DOHH2 (cell line): ENCODE measurements around the gene MICAL2.

ENCODE experiments used
- H3F3A ChIP-seq: fragments of 200-600 bp; sonication (generic), shearing (Covaris generic); 2 replicates; pipeline ENCODE4 v1.6.0; 2016; ENCODE audit warnings: antibody characterized with exemption, mild to moderate bottlenecking; ENCODE audit not compliant: control insufficient read depth, insufficient read depth
- H3K27ac ChIP-seq: fragments of 200-600 bp; sonication (generic); 2 replicates; pipeline ENCODE4 v1.5.1; 2014; ENCODE audit warnings: low read depth, mild to moderate bottlenecking, low read length, moderate library complexity
- H3K27me3 ChIP-seq: fragments of 200-600 bp; sonication (generic); 2 replicates; pipeline ENCODE4 v1.6.1; 2014; ENCODE audit warnings: mild to moderate bottlenecking, low read length, mixed read lengths; ENCODE audit not compliant: control insufficient read depth
- H3K36me3 ChIP-seq: fragments of 200-600 bp; sonication (generic); 2 replicates; pipeline ENCODE4 v1.6.1; 2014; ENCODE audit warnings: mild to moderate bottlenecking, low read length, moderate library complexity, mixed read lengths; ENCODE audit not compliant: control insufficient read depth
- H3K4me1 ChIP-seq: fragments of 200-600 bp; sonication (generic); 2 replicates; pipeline ENCODE4 v1.6.1; 2014; ENCODE audit warnings: mild to moderate bottlenecking, low read length, mixed read lengths; ENCODE audit not compliant: control insufficient read depth
- H3K4me2 ChIP-seq: fragments of 200-600 bp; sonication (generic); 2 replicates; pipeline ENCODE4 v1.6.0; 2014; ENCODE audit warnings: mild to moderate bottlenecking, low read length, moderate library complexity
- H3K4me3 ChIP-seq: fragments of 200-600 bp; sonication (generic); 2 replicates; pipeline ENCODE4 v1.5.1; 2014; ENCODE audit warnings: mild to moderate bottlenecking, low read length, mixed read lengths
- H3K79me2 ChIP-seq: fragments of 200-600 bp; sonication (generic); 2 replicates; pipeline ENCODE4 v1.6.1; 2014; ENCODE audit warnings: mild to moderate bottlenecking, low read length, mixed read lengths; ENCODE audit not compliant: control insufficient read depth
- H3K9me2 ChIP-seq: fragments of 200-600 bp; sonication (generic); replicated peaks from 2 replicates; pipeline ENCODE4 v1.6.1; 2014; ENCODE audit warnings: mild to moderate bottlenecking, low read length, mixed read lengths; ENCODE audit not compliant: control insufficient read depth
- H3K9me3 ChIP-seq: fragments of 200-600 bp; sonication (generic); 2 replicates; pipeline ENCODE4 v1.6.1; 2014; ENCODE audit warnings: antibody characterized with exemption, low read length, mixed read lengths; ENCODE audit not compliant: control insufficient read depth, insufficient read depth
- H4K20me1 ChIP-seq: fragments of 200-600 bp; sonication (generic); 2 replicates; pipeline ENCODE4 v1.6.0; 2014; ENCODE audit warnings: low read depth, mild to moderate bottlenecking, antibody characterized with exemption, low read length, moderate library complexity; ENCODE audit not compliant: control insufficient read depth, insufficient read depth
- EZH2phosphoT487 ChIP-seq: fragments of 200-600 bp; sonication (generic); IDR thresholded peaks from 2 replicates; pipeline ENCODE4 v1.6.1; 2017; ENCODE audit warnings: borderline replicate concordance, mild to moderate bottlenecking, antibody characterized with exemption, low read length, moderate library complexity, mixed read lengths
- TF ChIP-seq, protein P1 (sequence below): fragments of 200-600 bp; sonication (generic); IDR thresholded peaks from one replicate; pipeline ENCODE4 v1.5.1; 2014; ENCODE audit warnings: antibody characterized with exemption, mild to moderate bottlenecking, low read depth, low read length; ENCODE audit not compliant: poor library complexity, severe bottlenecking

Gene MICAL2

DNA sequence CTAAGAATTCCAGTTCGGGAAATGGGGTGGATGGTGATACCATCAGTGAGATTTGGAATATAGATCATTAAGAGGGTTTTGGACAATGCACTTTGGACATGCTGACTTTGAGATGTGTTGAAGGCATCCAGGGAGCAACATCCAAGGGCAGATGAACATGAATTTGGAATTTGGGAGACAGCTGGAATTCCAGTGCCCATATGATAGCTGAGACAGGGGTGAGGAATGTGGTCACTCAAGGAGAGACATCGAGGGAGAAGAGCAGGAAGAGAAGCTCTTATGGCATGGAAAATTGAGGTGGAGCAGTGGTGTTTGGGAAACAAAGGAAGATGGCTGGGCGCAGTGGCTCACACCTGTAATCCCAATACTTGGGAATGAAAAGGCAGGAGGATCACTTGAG, 11.8 kb upstream of the MICAL2 start:
- Histone ChIP-seq H3K4me3 (no peak overlapping the region), H3K4me2 (no peak overlapping the region), H3K9me2 (no peaks in the 10 kb centered on the region), H3K79me2 (no peaks in the 10 kb centered on the region), H3F3A (no peaks in the 10 kb centered on the region), H3K27ac (no peak overlapping the region), H3K9me3 (no peaks in the 10 kb centered on the region), H3K36me3 (no peaks in the 10 kb centered on the region), H3K4me1 (no peaks in the 10 kb centered on the region), H3K27me3 (no peaks in the 10 kb centered on the region; the same call in 1 of the 2 replicates), H4K20me1 (no peaks in the 10 kb centered on the region)
- TF ChIP-seq, protein P1, sequence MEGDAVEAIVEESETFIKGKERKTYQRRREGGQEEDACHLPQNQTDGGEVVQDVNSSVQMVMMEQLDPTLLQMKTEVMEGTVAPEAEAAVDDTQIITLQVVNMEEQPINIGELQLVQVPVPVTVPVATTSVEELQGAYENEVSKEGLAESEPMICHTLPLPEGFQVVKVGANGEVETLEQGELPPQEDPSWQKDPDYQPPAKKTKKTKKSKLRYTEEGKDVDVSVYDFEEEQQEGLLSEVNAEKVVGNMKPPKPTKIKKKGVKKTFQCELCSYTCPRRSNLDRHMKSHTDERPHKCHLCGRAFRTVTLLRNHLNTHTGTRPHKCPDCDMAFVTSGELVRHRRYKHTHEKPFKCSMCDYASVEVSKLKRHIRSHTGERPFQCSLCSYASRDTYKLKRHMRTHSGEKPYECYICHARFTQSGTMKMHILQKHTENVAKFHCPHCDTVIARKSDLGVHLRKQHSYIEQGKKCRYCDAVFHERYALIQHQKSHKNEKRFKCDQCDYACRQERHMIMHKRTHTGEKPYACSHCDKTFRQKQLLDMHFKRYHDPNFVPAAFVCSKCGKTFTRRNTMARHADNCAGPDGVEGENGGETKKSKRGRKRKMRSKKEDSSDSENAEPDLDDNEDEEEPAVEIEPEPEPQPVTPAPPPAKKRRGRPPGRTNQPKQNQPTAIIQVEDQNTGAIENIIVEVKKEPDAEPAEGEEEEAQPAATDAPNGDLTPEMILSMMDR = no peak
- TF ChIP-seq EZH2phosphoT487 = no peak

DNA sequence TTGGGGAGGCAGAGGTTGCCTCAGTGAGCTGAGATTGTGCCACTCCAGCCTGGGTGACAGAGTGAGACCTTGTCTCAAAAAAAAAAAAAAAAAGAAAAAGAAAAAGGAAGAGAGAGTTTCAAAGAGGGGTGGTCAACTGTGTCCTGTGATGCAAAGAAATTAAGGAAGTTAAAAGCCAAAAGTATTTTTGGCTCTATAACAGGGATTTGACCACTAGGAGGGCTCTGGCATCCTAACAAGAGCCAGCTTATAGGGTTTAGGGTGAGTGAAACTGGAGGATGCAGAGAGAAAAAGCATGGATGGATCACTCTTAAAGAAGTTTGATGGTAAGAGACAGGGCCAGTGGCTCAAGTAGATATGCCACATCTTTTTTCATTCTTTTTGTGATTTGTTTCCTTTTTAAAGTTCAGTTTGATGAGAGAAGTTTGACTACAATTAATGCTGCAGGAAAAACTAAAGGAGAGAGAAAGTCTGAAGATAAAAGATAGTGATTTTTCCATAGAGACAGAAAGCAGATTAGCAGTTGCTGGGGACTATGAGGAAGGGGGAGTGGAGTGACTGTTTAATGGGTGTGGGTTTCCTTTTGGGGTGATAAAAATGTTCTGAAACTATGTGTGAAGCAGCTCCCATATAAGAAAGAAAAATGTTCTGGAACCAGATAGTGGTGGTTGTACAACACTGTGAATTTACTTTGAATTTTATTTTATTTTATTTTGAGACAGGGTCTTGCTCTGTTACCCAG, 11.1 kb upstream of the MICAL2 start:
- Histone ChIP-seq H3K4me3 (no peak overlapping the region), H3K27me3 (no peaks in the 10 kb centered on the region; the same call in 1 of the 2 replicates), H3K36me3 (no peaks in the 10 kb centered on the region), H3K9me2 (no peaks in the 10 kb centered on the region), H3K4me1 (no peaks in the 10 kb centered on the region), H3K4me2 (no peak overlapping the region), H3K27ac (no peak overlapping the region), H4K20me1 (no peaks in the 10 kb centered on the region), H3K79me2 (no peaks in the 10 kb centered on the region), H3K9me3 (no peaks in the 10 kb centered on the region), H3F3A (no peaks in the 10 kb centered on the region)
- TF ChIP-seq, protein P1 = no peak
- TF ChIP-seq EZH2phosphoT487 = no peak

DNA sequence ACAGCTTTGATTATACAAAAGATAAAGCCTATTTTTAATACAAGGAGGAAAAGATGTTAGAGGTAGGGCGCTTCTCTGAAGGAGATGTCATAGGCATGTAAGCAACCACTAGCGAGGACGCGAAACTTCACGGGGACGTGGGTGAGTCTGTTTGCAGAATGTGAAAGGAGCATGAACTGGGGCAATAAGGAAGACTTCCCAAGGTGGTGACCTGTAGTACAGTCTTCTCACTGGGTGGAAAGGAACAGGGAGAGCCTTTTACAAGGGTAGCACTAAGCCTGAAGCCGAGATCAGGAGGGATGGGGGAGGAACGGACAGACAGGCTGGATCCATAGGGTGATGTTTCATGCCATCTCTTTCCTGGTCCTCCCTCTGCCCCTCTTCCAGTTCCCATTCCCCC, 10.0 kb upstream of the MICAL2 start:
- no peak for TF ChIP-seq EZH2phosphoT487
- TF ChIP-seq, protein P1 = no peak
- H3K4me3 ChIP-seq = no peak overlapping the region
- no peaks in the 10 kb centered on the region for H3K36me3 ChIP-seq
- H3F3A ChIP-seq = no peaks in the 10 kb centered on the region
- no peaks in the 10 kb centered on the region; the same call in 1 of the 2 replicates for H3K27me3 ChIP-seq
- no peak overlapping the region for H3K4me2 ChIP-seq
- no peaks in the 10 kb centered on the region for H4K20me1 ChIP-seq
- no peaks in the 10 kb centered on the region for H3K9me3 ChIP-seq
- no peaks in the 10 kb centered on the region for H3K79me2 ChIP-seq
- no peak overlapping the region for H3K27ac ChIP-seq
- no peaks in the 10 kb centered on the region for H3K4me1 ChIP-seq
- H3K9me2 ChIP-seq = no peaks in the 10 kb centered on the region
